Neutrophil (primary cell): Measurements from ENCODE around the gene MSH3.

Source experiments
- H3K27ac ChIP-seq: fragments of 200-600 bp; sonication (generic); 2 replicates; pipeline ENCODE4 v1.5.1; 2016; ENCODE audit warnings: mild to moderate bottlenecking, moderate library complexity
- H3K27me3 ChIP-seq: fragments of 200-600 bp; sonication (generic); 2 replicates; pipeline ENCODE4 v1.6.0; 2016; ENCODE audit warnings: mild to moderate bottlenecking
- H3K36me3 ChIP-seq: fragments of 200-600 bp; sonication (generic); 2 replicates; pipeline ENCODE4 v1.5.1; 2017
- H3K4me1 ChIP-seq, 2 experiments: fragments of 200-600 bp in 1 of 2; sonication (generic) in 1 of 2; 1 replicate in 1 of 2; 2 replicates in 1 of 2; pipeline versions ENCODE4 v1.5.1 to v1.6.1; 2013 to 2016; ENCODE audit warnings: low read depth in 1 of 2, low read length in 1 of 2, mild to moderate bottlenecking in 1 of 2, moderate library complexity in 1 of 2; ENCODE audit not compliant: control insufficient read depth in 1 of 2, insufficient read depth in 1 of 2
- H3K4me3 ChIP-seq, 2 experiments: fragments of 200-600 bp in 1 of 2; sonication (generic) in 1 of 2; 1 replicate in 1 of 2; 2 replicates in 1 of 2; pipeline ENCODE4 v1.5.1; 2013 to 2016; ENCODE audit warnings: low read depth in 1 of 2, low read length in 1 of 2, mild to moderate bottlenecking in 1 of 2, moderate library complexity in 1 of 2
- H3K9me3 ChIP-seq: fragments of 200-600 bp; sonication (generic); 2 replicates; pipeline ENCODE4 v1.5.1; 2016
- CTCF ChIP-seq: fragments of 200-600 bp; sonication (generic); IDR thresholded peaks from 2 replicates; pipeline ENCODE4 v1.5.1; 2016; ENCODE audit warnings: antibody characterized with exemption

Gene MSH3

GRCh38 chr5:80713631-80714030 lies 59.2 kb downstream of the MSH3 start:
- H3K27ac ChIP-seq: no peak overlapping the region
- no peak for TF ChIP-seq CTCF

GRCh38 chr5:80714570-80715298 lies 60.3 kb downstream of the MSH3 start:
- Histone ChIP-seq H3K9me3 (no peaks in the 10 kb centered on the region), H3K4me1 (no peaks in the 10 kb centered on the region), H3K27ac (no peak overlapping the region), H3K36me3 (peaks cover 36% of the 10 kb centered on the region), H3K4me3 (no peak overlapping the region), H3K27me3 (no peaks in the 10 kb centered on the region)
- no peak for TF ChIP-seq CTCF

More at GRCh38 chr5:80713631-80714030, 59.2 kb downstream of the MSH3 start:
- Histone ChIP-seq H3K4me1 (no peaks in the 10 kb centered on the region), H3K27me3 (no peaks in the 10 kb centered on the region), H3K4me3 (no peak overlapping the region), H3K36me3 (peaks cover 39% of the 10 kb centered on the region), H3K9me3 (no peaks in the 10 kb centered on the region)

- Histone ChIP-seq H3K4me3 (no peak overlapping the region), H3K36me3 (peaks cover 31% of the 10 kb centered on the region), H3K27ac (no peak overlapping the region), H3K9me3 (no peaks in the 10 kb centered on the region), H3K27me3 (no peaks in the 10 kb centered on the region), H3K4me1 (no peaks in the 10 kb centered on the region)
- no peak for TF ChIP-seq CTCF
These were observed 61.4 kb downstream of the MSH3 start for GRCh38 chr5:80715887-80716286.

- Histone ChIP-seq H3K4me1 (no peaks in the 10 kb centered on the region), H3K27me3 (no peaks in the 10 kb centered on the region), H3K4me3 (no peak overlapping the region), H3K36me3 (peaks cover 13% of the 10 kb centered on the region), H3K27ac (no peak overlapping the region), H3K9me3 (no peaks in the 10 kb centered on the region)
- TF ChIP-seq CTCF: no peak
These were observed 65.7 kb downstream of the MSH3 start for GRCh38 chr5:80720181-80720580.

GRCh38 chr5:80722916-80723315 lies 68.5 kb downstream of the MSH3 start:
- no peaks in the 10 kb centered on the region for H3K27me3 ChIP-seq
- H3K9me3 ChIP-seq: no peaks in the 10 kb centered on the region
- peaks cover 32% of the 10 kb centered on the region for H3K36me3 ChIP-seq
- TF ChIP-seq CTCF: no peak
- no peak overlapping the region for H3K4me3 ChIP-seq
- H3K4me1 ChIP-seq: no peaks in the 10 kb centered on the region
- H3K27ac ChIP-seq: no peak overlapping the region
